ENCODE results near the gene AMOTL2. TPM values are rescaled to one million over a fixed set of nuclear protein-coding genes. Genes with fewer than 3 reads are reported as not detected.

Gene AMOTL2
- total and polyA plus RNA-seq, 9 of the 15 experiments (the other 6 are each of a cell fraction or from before 2014, with no cell fraction given) = 0.12 to 0.31 TPM; not detected in 7

GRCh38 chr3:134357261-134357913 is 16.9 kb downstream of the AMOTL2 start:
- Histone ChIP-seq H3K4me1 (replicated peaks in 1 of 2; ENCODE audit: control insufficient read depth in 2 of 2, insufficient read depth in 2 of 2, low read length in 2 of 2) (no peaks in the 10 kb centered on the region), H3K4me2 (ENCODE audit: insufficient read depth, low read length) (no peak overlapping the region)
- TF ChIP-seq TCF15 (CRISPR knock-in tag; IDR thresholded peaks at IDR 0.05) = no peak
- TF ChIP-seq SP2 (IDR thresholded peaks at IDR 0.05; ENCODE audit: extremely low read depth, low read depth, low read length, poor library complexity, severe bottlenecking) = no peak
- TF ChIP-seq SETDB1 (IDR thresholded peaks at IDR 0.05; ENCODE audit: low read length) = no peak
- TF ChIP-seq SRSF3 (IDR thresholded peaks at IDR 0.05; ENCODE audit: insufficient read depth, low read length) = no peak
- TF ChIP-seq RREB1 (CRISPR knock-in tag; IDR thresholded peaks at IDR 0.05) = no peak
- TF ChIP-seq PURB (CRISPR knock-in tag; IDR thresholded peaks at IDR 0.05; ENCODE audit: low read depth) = no peak
- TF ChIP-seq PTTG1 (tag; IDR thresholded peaks at IDR 0.05; ENCODE audit: low read depth) = no peak
- no peak for TF ChIP-seq ZNF830 (CRISPR knock-in tag; IDR thresholded peaks at IDR 0.05)

More at GRCh38 chr3:134357261-134357913, 16.9 kb downstream of the AMOTL2 start:
- no peak overlapping the region for H2AFZ ChIP-seq (ENCODE audit: low read depth, low read length)
- 0% methylated on average over 8 of the region's 10 CpGs for WGBS (ENCODE audit: insufficient coverage, low coverage, missing lambda C conversion rate)
- ATAC-seq = no peak
- H3K79me2 ChIP-seq (ENCODE audit: control insufficient read depth, insufficient read depth, low read length) = no peaks in the 10 kb centered on the region
- ChIA-PET CTCF (ENCODE audit: low intra/inter-chr PET ratio) (no interaction called here), POLR2A (no interaction called here)
- in situ Hi-C loops (cut with MboI) = no loop called here
- peaks cover 3 to 80% of the 10 kb centered on the region in 2 experiments; a peak in 2 of 5 replicates for H3K27me3 ChIP-seq (ENCODE audit: control insufficient read depth in 2 of 2, insufficient read depth in 2 of 2, low read length in 2 of 2)
- DNase-seq (ENCODE audit: extremely low read depth in 1 of 4, low spot score in 3 of 4) = no peak
- H3K27ac ChIP-seq (ENCODE audit: extremely low read depth, low read depth, low read length) = no peak overlapping the region
- no peaks in the 10 kb centered on the region for H3K9me3 ChIP-seq (replicated peaks; ENCODE audit: control insufficient read depth, insufficient read depth, low read depth, low read length)
- H3K9ac ChIP-seq (ENCODE audit: insufficient read depth in 1 of 2, low read depth in 2 of 2, low read length in 2 of 2) = no peak overlapping the region
- FAIRE-seq = no peak
- H3K36me3 ChIP-seq (ENCODE audit: control insufficient read depth, insufficient read depth, low read length) = no peaks in the 10 kb centered on the region
- intact Hi-C loops (cut with micrococcal nuclease) = no loop called here
- H4K20me1 ChIP-seq (replicated peaks; ENCODE audit: control insufficient read depth, insufficient read depth, low read length) = no peaks in the 10 kb centered on the region; the same call in 1 of the 2 replicates
- no TSS peak for BruUV-seq (replicated peaks)
- no peaks in the 10 kb centered on the region for H3K9me1 ChIP-seq (ENCODE audit: control insufficient read depth, insufficient read depth, low read length)
- H3K4me3 ChIP-seq = no peak overlapping the region

All from K562 (cell line).